Measurements from ENCODE around the gene AVEN. TPM values are rescaled to one million over a fixed set of nuclear protein-coding genes. Genes with fewer than 3 reads are reported as not detected.

AVEN gene
- total RNA-seq, 1 donor from 2014 or later: 17.3 TPM

GRCh38 chr15:33858836-33859235 lies 180.2 kb downstream of the AVEN start:
- peaks cover 2 to 27% of the 10 kb centered on the region in 2 donors for H3K36me3 ChIP-seq
- intact Hi-C loops (cut with DNase I): no loop called here
- TF ChIP-seq CTCF (IDR thresholded peaks at IDR 0.05): no peak
- no peak for DNase-seq (ENCODE audit: low spot score in 2 of 2)
- no peaks in the 10 kb centered on the region for H3K9me3 ChIP-seq
- no peaks in the 10 kb centered on the region for H3K4me1 ChIP-seq
- H3K4me3 ChIP-seq: no peak overlapping the region
- H3K27me3 ChIP-seq: no peaks in the 10 kb centered on the region
- no peak overlapping the region for H3K27ac ChIP-seq

GRCh38 chr15:33857726-33858125 lies 181.3 kb downstream of the AVEN start:
- Histone ChIP-seq H3K27ac (no peak overlapping the region), H3K4me1 (no peaks in the 10 kb centered on the region), H3K36me3 (peaks cover 2 to 20% of the 10 kb centered on the region in 2 donors), H3K4me3 (no peak overlapping the region), H3K27me3 (no peaks in the 10 kb centered on the region), H3K9me3 (no peaks in the 10 kb centered on the region)
- TF ChIP-seq CTCF (IDR thresholded peaks at IDR 0.05): no peak
- no peak for DNase-seq (ENCODE audit: low spot score in 2 of 2)
- intact Hi-C loops (cut with DNase I): no loop called here

GRCh38 chr15:33852570-33852969 lies 186.4 kb downstream of the AVEN start:
- Histone ChIP-seq H3K9me3 (no peaks in the 10 kb centered on the region), H3K27me3 (no peaks in the 10 kb centered on the region), H3K4me3 (no peak overlapping the region), H3K27ac (no peak overlapping the region), H3K36me3 (peaks cover 2 to 3% of the 10 kb centered on the region in 2 donors), H3K4me1 (no peaks in the 10 kb centered on the region)
- TF ChIP-seq CTCF (IDR thresholded peaks at IDR 0.05): no peak
- no peak for DNase-seq (ENCODE audit: low spot score in 2 of 2)
- intact Hi-C loops (cut with DNase I): no loop called here

GRCh38 chr15:33852094-33852493 lies 186.9 kb downstream of the AVEN start:
- TF ChIP-seq CTCF (IDR thresholded peaks at IDR 0.05): no peak
- Histone ChIP-seq H3K9me3 (no peaks in the 10 kb centered on the region), H3K27ac (no peak overlapping the region), H3K27me3 (no peaks in the 10 kb centered on the region), H3K36me3 (peaks cover 2 to 3% of the 10 kb centered on the region in 2 donors), H3K4me1 (no peaks in the 10 kb centered on the region), H3K4me3 (no peak overlapping the region)
- intact Hi-C loops (cut with DNase I): no loop called here
- no peak for DNase-seq (ENCODE audit: low spot score in 2 of 2)

- H3K4me1 ChIP-seq: no peaks in the 10 kb centered on the region
Measured at GRCh38 chr15:33851079-33851478, 187.9 kb downstream of the AVEN start.

More at GRCh38 chr15:33851079-33851478, 187.9 kb downstream of the AVEN start:
- DNase-seq (ENCODE audit: low spot score in 2 of 2): no peak
- H3K36me3 ChIP-seq: peaks cover 0 to 3% of the 10 kb centered on the region in 2 donors
- intact Hi-C loops (cut with DNase I): no loop called here
- no peaks in the 10 kb centered on the region for H3K27me3 ChIP-seq
- H3K9me3 ChIP-seq: no peaks in the 10 kb centered on the region
- no peak overlapping the region for H3K27ac ChIP-seq
- no peak overlapping the region for H3K4me3 ChIP-seq
- TF ChIP-seq CTCF (IDR thresholded peaks at IDR 0.05): no peak
